GM12872 (cell line): ENCODE data around the gene RHOD.

ENCODE experiments used
- TF ChIP-seq, protein P1 (sequence below): IDR thresholded peaks from 3 replicates; pipeline ENCODE4 v1.5.1; 2011; ENCODE audit warnings: low read depth, mild to moderate bottlenecking, low read length, moderate library complexity; ENCODE audit not compliant: insufficient read depth

Gene RHOD

GRCh38 chr11:67111261-67111660, 54.6 kb downstream of the RHOD start:
- TF ChIP-seq, protein P1, sequence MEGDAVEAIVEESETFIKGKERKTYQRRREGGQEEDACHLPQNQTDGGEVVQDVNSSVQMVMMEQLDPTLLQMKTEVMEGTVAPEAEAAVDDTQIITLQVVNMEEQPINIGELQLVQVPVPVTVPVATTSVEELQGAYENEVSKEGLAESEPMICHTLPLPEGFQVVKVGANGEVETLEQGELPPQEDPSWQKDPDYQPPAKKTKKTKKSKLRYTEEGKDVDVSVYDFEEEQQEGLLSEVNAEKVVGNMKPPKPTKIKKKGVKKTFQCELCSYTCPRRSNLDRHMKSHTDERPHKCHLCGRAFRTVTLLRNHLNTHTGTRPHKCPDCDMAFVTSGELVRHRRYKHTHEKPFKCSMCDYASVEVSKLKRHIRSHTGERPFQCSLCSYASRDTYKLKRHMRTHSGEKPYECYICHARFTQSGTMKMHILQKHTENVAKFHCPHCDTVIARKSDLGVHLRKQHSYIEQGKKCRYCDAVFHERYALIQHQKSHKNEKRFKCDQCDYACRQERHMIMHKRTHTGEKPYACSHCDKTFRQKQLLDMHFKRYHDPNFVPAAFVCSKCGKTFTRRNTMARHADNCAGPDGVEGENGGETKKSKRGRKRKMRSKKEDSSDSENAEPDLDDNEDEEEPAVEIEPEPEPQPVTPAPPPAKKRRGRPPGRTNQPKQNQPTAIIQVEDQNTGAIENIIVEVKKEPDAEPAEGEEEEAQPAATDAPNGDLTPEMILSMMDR, result no peak

GRCh38 chr11:67113231-67113721, 56.6 kb downstream of the RHOD start:
- TF ChIP-seq, protein P1, result no peak

GRCh38 chr11:67114275-67114896, 57.7 kb downstream of the RHOD start:
- TF ChIP-seq, protein P1, result no peak

DNA sequence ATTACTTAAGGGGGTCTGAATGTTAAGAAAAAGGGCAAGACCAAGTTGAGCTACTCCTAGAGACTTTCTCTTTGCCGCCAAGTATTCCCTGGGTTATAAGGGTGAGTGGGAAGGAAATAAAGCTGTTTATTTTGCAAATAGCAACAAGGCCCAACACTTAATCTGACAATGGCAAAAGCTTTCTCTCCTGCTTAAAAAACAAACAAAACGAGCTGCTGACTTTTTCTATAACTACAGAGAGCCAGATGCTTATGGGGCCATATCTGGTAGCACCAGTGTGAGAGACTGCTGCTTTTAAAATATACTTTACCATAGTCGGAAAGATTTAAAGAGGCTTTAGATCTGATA, 60.1 kb downstream of the RHOD start:
- TF ChIP-seq, protein P1, result no peak

DNA sequence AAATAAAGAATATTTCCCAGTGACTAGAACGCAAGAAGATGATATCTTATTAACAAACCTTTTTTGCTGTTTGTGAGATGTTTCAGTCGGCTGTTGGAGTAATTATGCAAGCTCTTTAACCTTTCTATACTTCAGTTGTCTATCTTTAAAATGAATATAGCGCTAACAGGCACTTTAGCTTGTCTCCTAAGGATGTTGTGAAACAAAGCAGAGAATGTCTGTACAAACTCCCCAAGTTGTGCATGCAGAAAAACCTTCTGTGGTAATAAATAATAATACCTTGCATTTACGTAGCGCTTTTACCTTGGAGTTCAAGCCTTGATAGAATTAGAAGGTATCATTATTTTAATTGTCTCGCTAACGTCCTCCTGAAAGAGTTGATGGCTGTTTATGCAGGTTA, 60.5 kb downstream of the RHOD start:
- TF ChIP-seq, protein P1, result no peak

DNA sequence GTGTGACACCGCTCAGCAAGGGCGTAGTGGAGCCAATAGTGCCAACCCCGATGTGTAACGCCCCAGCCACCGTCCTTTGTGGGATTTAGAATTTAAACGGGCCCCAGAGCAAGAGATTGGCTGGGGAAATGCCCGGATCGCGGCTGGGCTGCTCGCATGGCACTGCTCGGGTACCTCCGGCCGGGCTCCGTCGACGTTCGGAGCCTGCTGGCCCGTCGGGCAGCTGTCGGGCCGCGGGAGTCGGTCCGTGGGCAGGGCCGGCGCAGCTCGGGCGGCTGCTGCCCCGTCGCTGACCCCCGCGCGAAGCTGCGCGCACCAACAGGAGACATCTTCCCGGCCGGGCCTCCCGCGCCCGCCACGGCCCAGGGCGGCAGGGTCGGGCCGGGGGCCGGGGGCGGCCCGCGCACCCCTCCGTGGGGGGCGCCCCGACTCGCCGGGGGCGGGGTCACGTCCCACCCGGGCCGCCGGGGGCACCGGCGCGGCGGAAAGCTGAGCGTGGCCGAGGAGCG, 61.1 kb downstream of the RHOD start:
- TF ChIP-seq, protein P1, result no peak

DNA sequence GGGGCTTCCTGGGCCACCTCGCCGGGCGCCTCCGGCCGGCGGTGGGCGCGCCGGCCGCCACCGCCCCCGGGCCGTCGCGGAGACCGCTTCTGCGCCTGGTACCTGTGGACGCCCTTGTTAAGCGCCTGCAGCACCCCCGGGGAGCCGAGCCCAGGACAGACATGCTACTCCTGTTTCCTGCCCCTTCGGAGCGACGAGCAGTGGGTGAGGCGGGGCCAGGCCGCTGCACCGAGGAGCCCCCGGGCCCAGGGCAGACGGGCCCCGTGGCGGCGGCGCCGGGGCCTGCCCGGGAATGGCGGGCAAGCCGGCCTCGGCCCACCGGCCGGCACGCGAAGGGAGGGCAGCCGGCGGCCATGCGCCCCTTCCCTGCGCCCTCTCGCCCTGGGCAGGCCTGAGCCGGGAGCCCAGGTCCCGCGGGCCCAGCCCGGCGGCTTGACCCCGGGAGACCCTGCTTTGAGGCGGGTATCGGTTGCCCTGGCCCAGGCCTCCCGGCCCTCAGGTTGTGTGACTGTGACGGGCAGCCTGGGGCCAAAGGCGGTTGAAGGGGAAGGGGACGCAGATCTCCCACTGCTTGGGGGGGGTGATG, 61.6 kb downstream of the RHOD start:
- TF ChIP-seq, protein P1, result no peak
